Limb (tissue), 2 donors: ENCODE data around the gene GPANK1.

Experiments
- DNase-seq, 2 donors: peaks; one replicate each; pipeline ENCODE4 v3.0.0-alpha.2; 2016; ENCODE audit errors: extremely low spot score in 2 of 2

The GPANK1 gene

GRCh38 chr6:31691078-31691463 is 26.3 kb upstream of the GPANK1 start:
- DNase-seq = no peak

GRCh38 chr6:31690231-31691077 is 25.7 kb upstream of the GPANK1 start:
- DNase-seq = no peak

GRCh38 chr6:31689249-31690110 is 24.7 kb upstream of the GPANK1 start:
- DNase-seq = no peak

- no peak for DNase-seq
These were observed 23.3 kb upstream of the GPANK1 start for GRCh38 chr6:31687860-31688693.

- DNase-seq = no peak
These were observed 22.5 kb upstream of the GPANK1 start for GRCh38 chr6:31687321-31687720.

GRCh38 chr6:31686483-31686882 is 21.7 kb upstream of the GPANK1 start:
- no peak for DNase-seq

- no peak for DNase-seq
These were observed 18.8 kb upstream of the GPANK1 start for GRCh38 chr6:31683591-31683990.

GRCh38 chr6:31681135-31681671 is 16.4 kb upstream of the GPANK1 start:
- DNase-seq = peak in 1 of 2 donors; percentile 56

GRCh38 chr6:31680226-31681134 is 15.7 kb upstream of the GPANK1 start, which contains the start of gene LY6G5C:
Gene LY6G5C, minus strand, starts transcription at chr6:31681067. Its CDS starts 694 bp downstream, at chr6:31680373.
- peak; percentile 86 to 92 for DNase-seq

GRCh38 chr6:31677955-31678354 is 13.2 kb upstream of the GPANK1 start:
- DNase-seq = no peak

GRCh38 chr6:31676904-31677303 is 12.1 kb upstream of the GPANK1 start:
- DNase-seq = no peak

- no peak for DNase-seq
These were observed 11.6 kb upstream of the GPANK1 start for GRCh38 chr6:31676322-31676903.

- no peak for DNase-seq
These were observed 4.9 kb upstream of the GPANK1 start, which contains the start of gene LY6G5B for GRCh38 chr6:31669676-31670075. Gene LY6G5B, plus strand, starts transcription at chr6:31669976. Its CDS starts 975 bp downstream, at chr6:31670951.

- DNase-seq = no peak
These were observed 1.7 kb upstream of the GPANK1 start for GRCh38 chr6:31666337-31666965.

- DNase-seq = peak; percentile 98 to 99
These were observed 922 bp upstream of the GPANK1 start, which contains the start of gene CSNK2B for GRCh38 chr6:31665501-31666336. Gene CSNK2B, plus strand, starts transcription at chr6:31666080. Its CDS starts 752 bp downstream, at chr6:31666832.

GRCh38 chr6:31663961-31664789 is 622 bp downstream of the GPANK1 start:
- no peak for DNase-seq
